ENCODE results near the gene ZCCHC10. TPM values are rescaled to one million over a fixed set of nuclear protein-coding genes. Genes with fewer than 3 reads are reported as not detected.

The ZCCHC10 gene
- total RNA-seq: 23.1 and 25.7 TPM in 2 replicates
- long read RNA-seq, transcript ZCCHC10-207 (5 exons, 1,070 nt): minor isoform, 6 of 90 reads
- long read RNA-seq, transcript ZCCHC10-206 (4 exons, 608 nt): minor isoform, 18 of 90 reads
- long read RNA-seq, transcript ZCCHC10-210 (3 exons, 876 nt): minor isoform, 9 of 90 reads
- long read RNA-seq, transcript ZCCHC10-201 (4 exons, 2,178 nt): major isoform, 47 of 90 reads
- long read RNA-seq, partial matches to known transcripts: 4 of 90 reads
- long read RNA-seq, other reads (novel, unspliced or antisense): 5 of 90 reads

- no peaks in the 10 kb centered on the region for H3K9me3 Mint-ChIP-seq (ENCODE audit: low read depth)
- peaks cover 4% of the 10 kb centered on the region for H3K36me3 Mint-ChIP-seq (ENCODE audit: insufficient read depth)
- peak within 1 kb of the TSS; percentile 92 for H3K4me3 Mint-ChIP-seq (ENCODE audit: low read depth)
- no peaks in the 10 kb centered on the region for H3K27me3 Mint-ChIP-seq
- H3K27ac Mint-ChIP-seq: peak within 1 kb of the TSS; percentile 95
- H3K4me1 Mint-ChIP-seq (ENCODE audit: low read depth): peaks cover 18% of the 10 kb centered on the region
- peak; percentile 89 for DNase-seq (ENCODE audit: low spot score, unreplicated experiment)
- no peak for TF ChIP-seq CTCF (IDR thresholded peaks at IDR 0.05; ENCODE audit: unreplicated experiment)
Observed at GRCh38 chr5:133025804-133026663, at the start of gene ZCCHC10. Gene ZCCHC10, minus strand, starts transcription at chr5:133026549. Its CDS starts 12 bp downstream, at chr5:133026537.

GRCh38 chr5:133075572-133076536 is 49.5 kb upstream of the ZCCHC10 start:
- TF ChIP-seq CTCF (IDR thresholded peaks at IDR 0.05; ENCODE audit: unreplicated experiment): no peak
- DNase-seq (ENCODE audit: low spot score, unreplicated experiment): no peak
- H3K27ac Mint-ChIP-seq: no peak overlapping the region
- no peaks in the 10 kb centered on the region for H3K9me3 Mint-ChIP-seq (ENCODE audit: low read depth)
- peaks cover 29% of the 10 kb centered on the region for H3K36me3 Mint-ChIP-seq (ENCODE audit: insufficient read depth)
- H3K27me3 Mint-ChIP-seq: no peaks in the 10 kb centered on the region
- no peaks in the 10 kb centered on the region for H3K4me1 Mint-ChIP-seq (ENCODE audit: low read depth)
- no peak overlapping the region for H3K4me3 Mint-ChIP-seq (ENCODE audit: low read depth)

- H3K4me1 Mint-ChIP-seq (ENCODE audit: low read depth): no peaks in the 10 kb centered on the region
- no peak for TF ChIP-seq CTCF (IDR thresholded peaks at IDR 0.05; ENCODE audit: unreplicated experiment)
- H3K4me3 Mint-ChIP-seq (ENCODE audit: low read depth): no peak overlapping the region
- H3K27ac Mint-ChIP-seq: peak overlapping the region; percentile 47
- peaks cover 42% of the 10 kb centered on the region for H3K36me3 Mint-ChIP-seq (ENCODE audit: insufficient read depth)
- H3K9me3 Mint-ChIP-seq (ENCODE audit: low read depth): no peaks in the 10 kb centered on the region
- DNase-seq (ENCODE audit: low spot score, unreplicated experiment): no peak
- H3K27me3 Mint-ChIP-seq: no peaks in the 10 kb centered on the region
Observed at GRCh38 chr5:133072021-133072420, 45.7 kb upstream of the ZCCHC10 start.

- no peak for TF ChIP-seq CTCF (IDR thresholded peaks at IDR 0.05; ENCODE audit: unreplicated experiment)
- peaks cover 23% of the 10 kb centered on the region for H3K36me3 Mint-ChIP-seq (ENCODE audit: insufficient read depth)
- H3K27me3 Mint-ChIP-seq: no peaks in the 10 kb centered on the region
- H3K4me1 Mint-ChIP-seq (ENCODE audit: low read depth): peaks cover 4% of the 10 kb centered on the region
- no peaks in the 10 kb centered on the region for H3K9me3 Mint-ChIP-seq (ENCODE audit: low read depth)
- H3K4me3 Mint-ChIP-seq (ENCODE audit: low read depth): no peak overlapping the region
- no peak for DNase-seq (ENCODE audit: low spot score, unreplicated experiment)
- no peak overlapping the region for H3K27ac Mint-ChIP-seq
Observed at GRCh38 chr5:133066045-133066444, 39.7 kb upstream of the ZCCHC10 start.
